ENCODE measurements around the gene SMTN.

DNA sequence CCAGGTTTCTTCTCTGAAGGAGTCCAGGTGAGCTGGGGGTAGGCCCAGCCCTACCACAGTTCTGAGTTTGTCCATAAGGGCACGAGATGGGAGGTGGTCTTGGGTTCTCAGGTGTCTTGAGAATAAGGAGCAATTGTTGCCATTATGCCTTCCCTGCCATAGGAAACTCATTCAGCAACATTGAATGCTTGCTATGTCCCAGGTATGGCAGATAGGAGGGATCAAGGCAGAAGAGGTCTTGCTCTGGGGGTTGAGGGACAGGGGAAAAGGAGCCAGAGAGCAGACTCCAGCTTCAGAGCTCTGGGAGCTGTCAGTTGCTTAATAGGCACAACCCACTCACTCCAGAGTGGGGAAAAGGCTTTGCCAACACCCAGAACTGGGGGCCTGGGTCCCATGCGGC, 22.0 kb downstream of the SMTN start:
- TF ChIP-seq POLR2A (IDR thresholded peaks at IDR 0.05; ENCODE audit: low read depth, low read length): no peak
- TF ChIP-seq POLR2AphosphoS5 (IDR thresholded peaks at IDR 0.05; ENCODE audit: low read depth, low read length): no peak
- no peak for TF ChIP-seq TAF1 (IDR thresholded peaks at IDR 0.05; ENCODE audit: borderline replicate concordance, low read depth, low read length)
